Fibroblast of lung (primary cell): ENCODE data around the gene TFIP11.

ENCODE experiments used
- EZH2 ChIP-seq: IDR thresholded peaks from 2 replicates; pipeline ENCODE4 v1.5.1; 2012; ENCODE audit warnings: low read length, control low read depth, mild to moderate bottlenecking; ENCODE audit errors: missing control alignments
- TF ChIP-seq, protein P1 (sequence below), 2 donors: IDR thresholded peaks in 1 of 2; conservative IDR thresholded peaks in 1 of 2; 1 replicate in 1 of 2; 2 replicates in 1 of 2; pipeline ENCODE4 v1.5.1; 2011 to 2012; ENCODE audit warnings: low read length in 2 of 2, control low read depth in 1 of 2, inconsistent platforms in 1 of 2, low read depth in 1 of 2, mild to moderate bottlenecking in 1 of 2

DNA sequence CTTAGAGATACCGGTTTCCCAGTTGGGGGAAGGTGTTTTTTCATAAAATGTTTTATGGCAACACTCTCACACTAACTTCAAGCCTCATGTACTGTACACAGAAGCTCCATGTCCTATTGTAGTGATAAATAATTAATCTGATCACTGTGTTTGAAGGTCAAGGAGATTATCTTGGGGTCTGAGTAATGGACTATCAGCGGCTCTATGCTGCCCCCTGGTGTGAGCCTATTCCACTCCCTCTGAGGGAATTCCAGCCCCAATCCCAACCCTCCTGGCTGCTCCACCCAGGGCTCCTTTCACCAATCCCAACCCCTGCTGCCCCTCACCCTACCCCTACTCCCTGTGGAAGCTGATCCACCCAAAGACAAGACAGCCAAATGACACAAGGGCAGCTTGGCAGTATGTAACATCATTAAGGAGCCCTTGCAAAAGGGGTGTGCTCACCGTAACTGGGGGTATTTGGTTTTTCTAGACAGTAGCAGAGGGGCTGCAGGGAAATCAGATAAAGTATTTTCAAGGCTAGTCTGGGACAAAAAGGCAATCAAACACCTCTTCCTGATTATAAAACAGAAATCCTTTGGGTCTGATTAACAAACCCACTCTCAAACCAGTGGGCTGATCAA lies 51.0 kb downstream of the TFIP11 start:
- TF ChIP-seq, protein P1, sequence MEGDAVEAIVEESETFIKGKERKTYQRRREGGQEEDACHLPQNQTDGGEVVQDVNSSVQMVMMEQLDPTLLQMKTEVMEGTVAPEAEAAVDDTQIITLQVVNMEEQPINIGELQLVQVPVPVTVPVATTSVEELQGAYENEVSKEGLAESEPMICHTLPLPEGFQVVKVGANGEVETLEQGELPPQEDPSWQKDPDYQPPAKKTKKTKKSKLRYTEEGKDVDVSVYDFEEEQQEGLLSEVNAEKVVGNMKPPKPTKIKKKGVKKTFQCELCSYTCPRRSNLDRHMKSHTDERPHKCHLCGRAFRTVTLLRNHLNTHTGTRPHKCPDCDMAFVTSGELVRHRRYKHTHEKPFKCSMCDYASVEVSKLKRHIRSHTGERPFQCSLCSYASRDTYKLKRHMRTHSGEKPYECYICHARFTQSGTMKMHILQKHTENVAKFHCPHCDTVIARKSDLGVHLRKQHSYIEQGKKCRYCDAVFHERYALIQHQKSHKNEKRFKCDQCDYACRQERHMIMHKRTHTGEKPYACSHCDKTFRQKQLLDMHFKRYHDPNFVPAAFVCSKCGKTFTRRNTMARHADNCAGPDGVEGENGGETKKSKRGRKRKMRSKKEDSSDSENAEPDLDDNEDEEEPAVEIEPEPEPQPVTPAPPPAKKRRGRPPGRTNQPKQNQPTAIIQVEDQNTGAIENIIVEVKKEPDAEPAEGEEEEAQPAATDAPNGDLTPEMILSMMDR (conservative IDR thresholded peaks at IDR 0.05 in 1 of 2, IDR thresholded peaks at IDR 0.05 in 1 of 2; ENCODE audit: low read depth in 1 of 2, low read length in 2 of 2), result peak; percentile 75 to 84
- no peak for TF ChIP-seq EZH2
